Stimulated activated CD4-positive, alpha-beta T cell treated with anti-CD3 and anti-CD28 coated beads, Interleukin-15, amount 100 ng/mL, for 1 hour (primary cell): ENCODE measurements around the gene ADCY2.

Experiments
- DNase-seq, 2 donors: peaks; one replicate each; pipeline ENCODE4 v3.0.0-alpha.2; 2020; ENCODE audit warnings: low read depth in 1 of 2, low spot score in 1 of 2

The ADCY2 gene

DNA sequence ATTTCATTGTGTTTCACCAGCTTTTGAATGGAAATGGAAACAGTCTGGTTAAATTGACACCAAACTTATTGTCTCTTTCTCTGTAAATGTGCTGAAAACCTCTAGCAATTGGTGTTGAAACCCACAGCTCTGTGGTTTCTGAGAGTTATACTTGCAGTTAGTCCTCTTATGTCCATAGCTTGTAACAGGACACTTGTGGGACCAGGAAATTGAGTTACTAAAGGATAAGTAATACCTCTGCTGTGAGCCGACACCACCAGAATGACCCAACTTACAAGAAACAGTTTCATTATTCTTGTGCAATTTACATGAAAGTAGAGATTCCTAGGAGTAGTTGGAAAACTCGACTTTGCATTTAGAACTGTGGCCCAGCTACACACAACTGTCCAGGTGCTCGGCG lies 263.5 kb downstream of the ADCY2 start:
- DNase-seq = no peak

DNA sequence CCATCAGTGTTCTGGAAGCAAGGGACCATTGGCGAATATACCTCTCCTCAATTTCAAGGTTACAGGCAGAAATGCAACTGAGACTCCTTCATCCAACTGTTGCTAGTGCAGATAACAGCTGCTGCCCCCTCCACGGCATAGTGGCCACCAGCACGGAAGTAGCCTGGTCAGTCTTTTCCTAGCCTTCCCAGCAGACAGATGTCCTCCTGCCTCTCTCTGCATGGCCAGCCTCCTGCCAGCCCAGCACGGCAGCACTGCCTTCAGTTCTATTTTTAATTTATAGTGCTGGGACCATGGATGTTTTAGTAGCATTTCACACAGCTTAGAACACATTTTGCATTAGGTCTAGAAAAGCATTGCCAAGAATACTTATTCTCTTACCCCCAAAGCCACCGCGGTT lies 266.4 kb downstream of the ADCY2 start:
- no peak for DNase-seq

DNA sequence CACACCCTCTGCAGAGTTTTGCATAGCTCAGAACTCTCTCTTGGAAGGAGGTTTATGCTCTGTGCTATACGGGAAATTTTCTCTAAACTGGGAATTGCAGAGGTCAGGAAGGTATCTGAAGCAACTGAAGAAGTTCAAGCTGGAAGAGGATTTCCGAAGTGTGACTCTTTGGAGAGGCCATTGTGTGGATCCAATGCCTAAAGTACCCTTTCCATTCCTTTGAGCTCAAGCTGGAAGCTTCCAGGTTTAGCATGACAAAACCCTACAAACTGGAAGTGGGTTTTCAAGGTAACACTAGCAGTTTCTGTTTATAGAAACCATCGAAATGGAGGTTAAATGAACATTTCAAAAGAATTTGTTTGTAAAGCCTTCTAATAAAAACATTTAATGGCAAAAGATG lies 267.9 kb downstream of the ADCY2 start:
- no peak for DNase-seq

DNA sequence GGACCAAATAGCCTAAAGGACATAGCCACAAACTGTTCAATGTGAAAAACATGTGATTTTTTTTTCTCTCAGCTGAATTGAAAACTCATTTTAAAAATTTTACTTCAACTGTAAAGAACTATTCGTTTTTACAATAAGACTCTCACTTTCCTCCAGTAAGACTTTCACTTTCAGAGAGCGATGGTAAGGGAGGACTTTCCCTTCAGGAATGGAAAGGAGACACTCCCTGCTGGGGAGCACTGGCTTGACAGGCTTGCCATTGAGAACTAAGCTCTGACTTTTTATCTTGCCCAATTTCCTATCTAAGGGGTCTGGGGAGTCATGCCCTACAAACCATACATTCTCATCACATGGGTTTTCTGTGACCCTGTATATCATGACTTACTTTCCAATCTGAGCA lies 268.3 kb downstream of the ADCY2 start:
- DNase-seq = no peak

DNA sequence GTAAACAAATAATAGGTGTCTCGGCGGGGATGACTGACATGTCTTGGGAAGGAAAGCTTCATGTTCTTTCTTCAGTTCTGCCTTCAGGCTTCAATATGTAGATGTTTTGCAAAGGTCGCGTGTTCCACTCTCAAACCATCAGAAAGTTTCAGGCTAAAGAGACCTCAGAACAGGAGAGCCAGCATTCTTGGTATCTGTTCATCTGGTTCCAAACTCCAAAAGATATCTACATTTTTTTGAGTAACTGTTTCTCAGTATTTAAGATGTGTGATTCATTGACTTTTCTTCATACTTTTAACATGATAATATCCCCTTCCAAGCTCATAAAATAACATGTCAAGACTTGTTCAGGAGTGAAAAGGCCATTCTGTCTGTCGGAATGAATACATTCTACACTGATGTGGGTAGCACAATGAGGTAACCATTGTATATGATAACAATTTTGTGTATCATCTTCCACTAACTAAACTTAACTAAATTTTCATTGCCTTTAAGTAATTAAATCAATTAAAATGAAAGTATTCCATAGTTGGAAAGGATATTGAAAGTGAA lies 271.4 kb downstream of the ADCY2 start:
- no peak for DNase-seq

DNA sequence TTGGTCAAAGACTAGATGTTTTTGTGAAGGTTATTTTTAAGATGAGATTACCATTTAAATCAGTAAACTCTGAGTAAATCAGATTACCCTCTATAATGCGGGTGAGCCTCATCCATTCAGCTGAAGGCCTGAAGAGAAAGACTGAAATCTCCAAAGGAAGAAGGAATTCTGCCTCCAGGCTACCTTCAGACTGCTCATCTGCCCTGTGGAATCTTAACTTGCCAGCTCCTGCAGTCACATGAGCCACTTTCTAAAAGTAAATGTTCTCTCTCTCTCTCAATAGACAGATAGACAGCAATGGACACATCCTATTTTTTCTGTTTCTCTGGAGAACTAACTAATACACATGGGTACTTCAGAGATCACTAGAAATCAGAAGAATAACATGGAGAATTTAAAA lies 272.2 kb downstream of the ADCY2 start:
- DNase-seq = no peak

DNA sequence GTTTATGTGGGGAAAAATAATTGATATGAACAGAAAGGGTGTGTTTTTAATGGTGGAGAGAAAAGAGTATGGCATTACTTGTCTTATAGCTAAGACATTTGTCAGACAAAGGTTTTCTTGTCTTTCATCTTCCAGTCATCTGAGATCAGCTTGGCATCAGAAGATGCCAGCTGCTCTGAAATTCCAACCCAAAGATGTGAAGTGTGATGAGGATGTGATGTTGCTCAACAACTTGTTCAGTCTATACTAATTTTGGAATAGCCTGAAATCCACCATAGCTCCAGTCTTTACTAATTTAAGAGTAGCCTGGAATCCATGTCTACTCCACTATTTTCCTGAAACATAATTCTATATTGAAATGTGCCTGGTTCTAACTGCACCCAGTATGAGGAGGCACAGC lies 272.7 kb downstream of the ADCY2 start:
- no peak for DNase-seq

DNA sequence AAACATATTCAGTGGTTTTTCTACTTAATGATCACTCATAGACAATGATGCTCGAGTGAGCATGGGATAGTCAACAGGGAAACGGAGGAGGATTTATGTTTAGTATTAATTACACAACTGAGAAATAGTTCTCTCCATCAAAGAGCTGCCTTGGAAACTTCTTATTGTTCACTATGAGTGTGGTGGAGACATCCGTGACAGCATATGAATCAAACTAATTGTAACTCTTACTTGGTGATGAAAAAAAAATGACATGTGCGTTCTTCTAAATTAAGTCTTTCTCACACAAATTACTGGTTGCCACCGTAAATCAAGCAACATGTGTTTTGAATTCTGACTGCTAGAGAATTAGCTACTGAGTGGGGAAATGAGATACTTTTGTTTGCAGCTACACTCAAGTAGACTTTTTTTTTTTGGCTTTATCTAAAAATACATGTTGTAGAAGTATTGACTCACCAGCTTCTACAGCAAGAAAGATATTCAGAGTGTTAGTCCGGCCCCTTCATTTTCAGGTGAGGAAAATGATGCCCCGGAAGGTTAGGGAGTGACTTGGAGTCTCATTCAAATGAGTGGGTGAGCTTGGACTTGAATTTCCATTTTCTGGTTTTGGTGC lies 275.5 kb downstream of the ADCY2 start:
- no peak for DNase-seq

DNA sequence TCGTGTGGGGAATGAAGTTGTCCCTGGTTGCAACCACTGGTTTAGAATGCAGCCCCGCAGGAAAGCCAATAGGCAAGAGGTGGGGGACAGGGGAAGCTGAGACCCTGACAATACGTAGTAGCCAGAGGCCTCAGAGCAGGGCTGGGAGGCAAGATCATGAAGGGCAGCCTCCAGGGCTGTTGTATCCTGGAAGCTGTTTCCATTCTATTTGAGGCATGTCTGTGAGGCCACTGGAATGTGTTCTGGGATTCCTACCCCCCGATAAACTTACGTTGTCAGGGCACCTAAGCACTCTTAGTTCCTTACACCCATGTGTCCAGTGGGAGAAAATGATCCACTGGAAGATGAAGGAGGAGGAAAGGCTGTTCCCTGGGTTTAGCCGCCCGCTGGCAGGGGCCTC lies 277.7 kb downstream of the ADCY2 start:
- DNase-seq = no peak

DNA sequence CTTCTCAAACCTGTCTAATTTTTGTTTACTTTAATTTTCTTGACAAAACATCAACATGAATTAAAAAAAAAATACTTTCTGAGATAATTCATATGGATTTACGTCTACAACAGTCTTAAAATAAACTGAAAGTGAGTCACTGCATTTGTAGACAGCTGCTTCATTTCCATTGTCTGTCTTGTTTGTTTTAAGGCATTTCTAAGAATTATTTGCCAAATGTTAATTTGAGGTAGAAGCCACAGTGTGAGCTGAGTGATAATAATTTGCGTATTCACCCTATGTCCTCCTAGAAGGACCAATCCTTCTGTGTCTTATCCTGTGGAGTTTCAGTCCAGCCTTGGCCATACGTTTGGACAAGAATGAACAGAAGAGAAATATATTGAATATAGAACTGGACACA lies 280.5 kb downstream of the ADCY2 start:
- DNase-seq = no peak

DNA sequence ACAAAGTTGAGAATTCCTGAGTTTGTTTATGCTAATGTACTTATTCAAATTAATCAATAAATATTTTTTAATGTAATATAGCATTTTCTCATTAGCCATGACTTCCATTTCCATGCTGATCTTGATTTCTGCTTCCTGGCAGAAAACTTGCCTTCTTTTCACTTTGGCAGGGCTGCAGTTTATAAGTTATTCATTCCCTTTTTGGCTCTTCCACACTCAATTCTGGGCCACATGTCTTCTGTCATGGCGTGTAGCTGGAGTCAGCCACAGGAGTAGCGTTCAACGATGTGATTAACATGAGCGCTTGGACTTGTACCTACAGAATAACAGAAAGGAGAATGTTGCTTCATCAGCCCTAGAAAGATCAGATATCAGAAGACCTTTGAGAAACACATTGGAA lies 282.1 kb downstream of the ADCY2 start:
- DNase-seq = no peak

DNA sequence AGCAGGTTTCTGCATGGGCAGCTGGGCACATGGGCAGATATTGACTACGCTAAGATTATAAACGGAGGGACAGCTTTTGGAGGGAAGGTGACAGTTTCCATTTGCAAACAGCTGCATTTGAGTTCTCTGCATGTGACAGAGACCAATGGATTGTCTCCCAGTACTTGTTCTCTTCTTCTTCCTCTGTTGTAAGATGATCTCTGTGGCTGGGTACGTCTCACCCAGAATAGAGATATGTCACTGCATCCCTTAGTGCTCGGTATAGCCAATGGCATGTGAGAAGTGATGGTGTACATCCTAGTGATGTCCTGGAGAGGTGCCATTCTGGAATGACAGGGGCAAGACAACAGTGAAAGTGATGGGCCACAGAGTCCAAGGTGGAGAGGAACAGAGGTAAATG lies 283.7 kb downstream of the ADCY2 start:
- no peak for DNase-seq

DNA sequence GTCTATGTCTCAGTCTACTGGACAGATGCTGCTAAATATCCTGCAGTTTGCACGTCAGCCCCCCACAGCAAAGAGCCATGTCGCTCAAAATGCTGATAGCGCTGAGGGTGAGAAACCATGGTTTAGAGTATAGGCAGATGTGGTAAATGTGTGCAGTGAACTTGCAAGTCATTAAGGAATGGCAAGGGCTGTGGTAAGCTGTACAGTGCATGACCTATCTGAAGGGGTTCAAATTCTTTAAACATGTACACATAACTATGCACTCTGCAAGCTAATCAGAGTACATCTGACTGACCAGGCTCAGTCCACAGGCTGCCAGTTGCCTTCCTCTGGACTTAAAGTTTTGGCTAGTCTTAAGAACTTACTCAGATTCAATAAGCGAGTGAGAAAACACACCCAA lies 284.3 kb downstream of the ADCY2 start:
- no peak for DNase-seq

DNA sequence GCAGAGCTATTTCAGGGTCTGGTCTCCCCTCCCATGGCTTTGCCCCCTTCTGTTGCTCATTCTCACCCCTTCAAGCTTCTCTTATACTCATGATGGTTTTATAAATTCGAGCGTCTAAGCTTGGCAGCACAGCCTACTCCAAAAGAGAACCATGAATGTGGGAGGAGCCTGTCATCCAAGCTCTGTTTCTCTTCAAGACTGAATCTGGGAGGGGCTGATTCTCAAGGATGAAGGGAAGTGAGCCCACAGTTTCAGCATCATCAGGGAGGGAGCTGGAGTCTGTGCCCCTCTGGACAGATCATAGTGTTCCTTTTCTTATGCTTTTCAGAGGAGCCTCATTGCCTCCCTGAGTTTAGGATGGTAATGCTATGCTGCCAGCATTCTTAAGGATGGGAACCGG lies 286.4 kb downstream of the ADCY2 start:
- no peak for DNase-seq

DNA sequence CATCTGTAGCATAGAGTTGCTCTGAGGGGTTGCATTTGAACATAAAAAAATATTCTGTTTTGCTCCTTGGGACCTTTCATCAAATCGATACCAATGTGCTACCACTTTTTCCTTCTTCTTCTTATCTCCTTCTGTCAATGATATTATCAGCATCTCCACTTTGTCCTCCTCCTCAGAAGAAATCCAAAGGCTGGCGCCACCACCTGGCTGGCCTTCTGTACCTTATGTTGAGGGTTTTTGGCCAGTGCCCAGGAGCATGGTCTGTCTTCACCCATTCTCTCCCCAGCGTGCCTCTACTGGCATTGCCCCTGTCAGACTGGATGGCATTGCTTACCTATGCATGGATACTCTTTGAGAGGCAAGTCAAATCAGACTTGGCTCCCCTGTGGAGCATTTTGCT lies 287.8 kb downstream of the ADCY2 start:
- DNase-seq = no peak

DNA sequence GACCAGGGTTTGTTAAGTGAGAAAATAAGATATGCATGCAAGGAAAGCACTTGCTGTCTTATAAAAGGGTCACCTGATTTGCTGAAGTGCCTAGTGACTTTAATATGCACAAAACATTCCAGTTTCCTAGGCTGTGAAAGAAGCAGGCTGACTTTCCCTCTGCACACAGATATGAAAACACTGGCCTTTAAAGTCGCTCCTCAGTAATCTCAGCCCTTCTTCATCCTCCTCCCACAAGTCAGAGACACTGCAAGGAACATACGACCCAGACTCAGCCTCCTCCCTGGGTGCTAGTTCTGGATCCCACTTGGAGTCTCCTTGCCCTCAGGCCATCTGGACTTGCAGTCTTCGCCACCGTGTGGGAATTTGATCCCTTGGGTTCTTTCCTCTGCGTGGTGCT lies 288.9 kb downstream of the ADCY2 start:
- no peak for DNase-seq

DNA sequence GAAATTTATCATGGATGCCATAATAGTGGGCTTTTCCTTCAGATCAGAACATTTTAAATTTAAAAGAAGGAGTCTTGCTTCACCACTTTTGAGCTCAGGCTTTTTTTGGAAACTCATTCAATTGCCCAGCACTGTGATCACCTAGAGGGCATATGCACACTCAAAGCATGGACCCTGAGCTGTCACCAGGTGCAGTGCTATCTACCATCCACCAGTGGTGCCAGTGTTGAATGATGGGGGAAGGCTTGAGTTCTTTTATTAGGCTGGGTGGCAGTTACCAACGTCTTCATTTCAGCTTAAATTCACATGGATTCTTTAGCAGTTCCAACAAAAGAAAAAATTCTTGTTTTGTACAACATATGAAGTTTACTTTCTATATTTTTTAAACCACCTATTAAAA lies 290.9 kb downstream of the ADCY2 start:
- DNase-seq = no peak

DNA sequence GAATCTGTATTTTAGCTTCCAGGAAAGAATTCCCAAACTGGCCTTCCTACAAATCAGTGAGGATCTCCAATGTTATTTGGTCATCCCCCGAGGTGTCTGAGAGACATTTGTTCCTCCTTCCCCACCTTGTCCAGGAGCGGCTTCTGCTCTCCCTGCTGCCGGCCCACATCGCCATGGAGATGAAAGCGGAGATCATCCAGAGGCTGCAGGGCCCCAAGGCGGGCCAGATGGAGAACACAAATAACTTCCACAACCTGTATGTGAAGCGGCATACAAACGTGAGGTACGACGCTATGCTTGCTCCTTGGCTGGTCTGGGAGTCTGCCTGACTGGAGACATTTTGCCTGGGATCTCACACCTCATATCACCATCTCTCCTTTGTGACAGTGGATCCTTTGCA lies 294.6 kb downstream of the ADCY2 start:
- no peak for DNase-seq

DNA sequence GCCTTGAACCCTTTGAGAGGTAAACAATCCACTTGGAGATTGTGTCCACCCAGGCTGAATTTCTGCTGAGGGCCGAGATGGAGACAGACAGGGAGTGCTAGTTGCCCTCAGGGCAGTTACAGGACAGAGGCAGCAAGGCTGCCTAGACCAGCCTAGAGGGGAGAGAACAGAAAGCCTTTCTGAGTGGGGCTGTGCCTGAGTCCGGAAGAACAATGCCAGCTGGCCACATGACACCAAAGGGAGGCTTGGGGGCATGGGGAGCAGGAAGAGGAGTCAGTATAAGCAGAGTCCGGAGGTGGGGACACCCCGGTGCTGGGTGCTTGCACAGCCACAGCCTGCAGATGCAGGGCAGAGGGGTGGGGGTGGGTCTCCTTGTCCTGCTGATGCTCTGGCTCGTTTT lies 309.3 kb downstream of the ADCY2 start:
- DNase-seq = no peak

DNA sequence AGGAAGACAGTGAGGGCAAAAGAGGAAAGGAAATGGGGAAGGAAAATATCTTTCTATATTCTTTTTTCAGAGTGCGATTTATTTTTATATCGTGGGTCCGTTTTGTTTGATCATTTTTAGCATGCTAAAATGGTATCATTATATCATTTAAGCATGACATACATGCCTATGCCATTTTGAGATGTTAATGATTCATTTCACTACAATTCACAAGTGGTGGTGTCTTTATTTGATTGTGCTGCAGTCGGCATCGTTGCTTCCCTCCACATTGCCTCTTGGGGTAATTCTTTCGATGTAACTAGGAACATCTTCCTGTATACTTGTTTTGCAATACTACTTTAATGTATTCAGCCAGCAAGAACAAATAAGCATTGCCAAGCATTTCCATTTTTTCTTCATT lies 309.8 kb downstream of the ADCY2 start:
- DNase-seq = no peak

DNA sequence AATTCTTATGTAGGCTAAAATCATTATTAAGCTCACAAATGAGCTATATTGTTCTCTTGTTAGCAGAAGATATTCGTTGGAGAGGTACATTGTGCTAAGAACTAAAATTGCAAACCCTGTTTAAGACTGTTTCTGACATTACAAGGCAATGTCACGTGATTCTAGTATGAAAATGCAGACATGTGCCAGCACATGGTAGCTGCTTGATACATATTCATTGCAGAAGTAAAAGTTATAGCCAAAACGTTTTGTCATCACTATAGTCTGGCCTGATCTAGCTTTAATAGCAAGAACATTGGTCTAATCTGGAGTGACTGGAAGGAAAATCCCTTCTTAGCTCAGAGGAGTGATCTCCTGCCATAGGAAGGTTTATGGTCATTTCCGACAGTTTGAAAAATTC lies 310.3 kb downstream of the ADCY2 start:
- DNase-seq = no peak

DNA sequence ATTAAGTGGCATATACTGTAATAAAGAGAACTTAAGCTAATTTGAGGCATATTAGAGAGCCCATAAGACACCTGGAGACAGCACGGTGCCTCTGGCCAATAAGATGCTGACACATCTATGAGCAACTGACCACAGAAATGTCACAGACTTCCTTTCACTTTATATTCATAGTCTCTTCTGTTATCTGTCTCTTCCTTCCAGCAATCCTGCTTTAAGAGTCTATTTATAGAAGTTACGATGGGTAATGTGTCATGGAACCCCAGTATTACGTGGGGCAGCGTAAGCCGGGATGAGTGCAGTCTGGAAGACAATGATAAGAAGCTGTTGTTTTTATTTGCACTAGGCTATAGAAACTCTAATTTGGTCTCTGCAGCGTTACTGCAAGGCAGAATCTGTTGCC lies 318.2 kb downstream of the ADCY2 start:
- DNase-seq = no peak

DNA sequence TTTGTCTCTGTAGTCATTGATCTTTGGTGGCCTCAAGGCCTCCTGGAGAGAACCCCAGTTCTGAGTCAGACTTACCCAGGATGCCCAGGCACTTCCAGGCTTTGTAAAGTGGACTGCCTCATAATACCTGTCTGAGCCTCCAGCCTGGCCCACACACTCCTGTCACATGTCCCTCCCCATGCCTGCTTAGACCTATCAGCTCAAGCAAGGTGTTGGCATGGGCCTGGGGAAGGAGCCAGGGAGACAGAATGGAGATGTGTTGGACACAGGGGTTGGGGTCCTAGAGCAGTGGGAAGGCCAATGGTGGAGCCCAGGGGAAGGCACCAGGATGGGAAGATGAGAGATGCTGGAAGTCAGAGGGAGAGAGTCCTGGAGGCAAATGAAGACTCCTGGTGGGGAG lies 318.8 kb downstream of the ADCY2 start:
- DNase-seq = no peak

DNA sequence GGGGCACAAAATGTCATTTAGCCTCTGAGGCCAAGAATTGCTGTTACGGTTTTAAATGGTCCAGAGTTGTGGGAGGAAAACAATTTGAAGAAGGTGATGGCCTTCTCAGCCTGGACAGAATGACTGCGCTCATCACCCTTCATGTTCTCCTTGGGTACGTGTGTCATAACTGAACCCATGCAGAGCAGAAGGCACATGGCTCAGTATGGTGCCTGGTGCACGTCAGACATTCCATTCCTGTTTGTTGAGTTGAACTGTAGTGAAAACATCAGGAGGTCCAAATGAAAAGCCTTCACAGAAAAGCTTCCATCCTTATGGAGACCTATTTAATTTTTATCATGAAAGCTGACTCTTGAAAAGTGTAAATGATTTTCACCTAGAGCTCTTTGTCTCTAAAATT lies 321.8 kb downstream of the ADCY2 start:
- no peak for DNase-seq
